Smooth muscle cell of the coronary artery (primary cell): ENCODE measurements around the gene ZNF775. TPM values are rescaled to one million over a fixed set of nuclear protein-coding genes. Genes with fewer than 3 reads are reported as not detected.

ENCODE experiments used
- total RNA-seq: library from RNA; depleted of rRNA; stranded (reverse); fragments of >200 nt; gene quantifications from 2 replicates; pipeline ENCODE4 v1.2.3, GENCODE V29; 2014; ENCODE audit warnings: low replicate concordance

ZNF775 gene
- total RNA-seq = 5.3 and 8.2 TPM in 2 replicates

GRCh38 chr7:150378853-150379440 is at the start of gene ZNF775:
ZNF775 (plus strand) TSS chr7:150379330; CDS start chr7:150388471, 9,141 bp downstream.

GRCh38 chr7:150341263-150342120 is 37.6 kb upstream of the ZNF775 start, which contains the start of gene RARRES2:
RARRES2 (minus strand) TSS chr7:150341629; CDS start chr7:150340609, 1,020 bp downstream.

GRCh38 chr7:150368096-150368883 is 10.8 kb upstream of the ZNF775 start, which contains the start of gene REPIN1:
REPIN1 (plus strand) TSS chr7:150368822; CDS start chr7:150369712, 890 bp downstream.

Other genes starting within 250 kb of the ZNF775 start
- 0.08 TPM in 1 of 2 replicates, not detected in the other for gene LRRC61, start 56.0 kb upstream of the ZNF775 start, total RNA-seq
- 0.12 and 0.15 TPM in 2 replicates for gene ACTR3C, start 55.8 kb upstream of the ZNF775 start, total RNA-seq
- gene RARRES2, start 37.7 kb upstream of the ZNF775 start, total RNA-seq = 1.2 and 15.2 TPM in 2 replicates
- gene REPIN1, start 10.5 kb upstream of the ZNF775 start, total RNA-seq = 10.4 and 37.5 TPM in 2 replicates
- under 0.01 and 0.12 TPM in 2 replicates for gene GIMAP8, start 71.3 kb downstream of the ZNF775 start, total RNA-seq
- gene GIMAP7, start 135.5 kb downstream of the ZNF775 start, total RNA-seq = 0.12 TPM in 1 of 2 replicates, not detected in the other
- gene GIMAP4, start 188.1 kb downstream of the ZNF775 start, total RNA-seq = 0.35 TPM in 1 of 2 replicates, not detected in the other